HEK293T (cell line): Measurements from ENCODE around the gene RNF26.

Experiments used
- CTCF ChIA-PET: fragments of 350-600 bp; formaldehyde crosslinking; extraction: SDS; loops from one replicate; lab custom pipeline; 2021; ENCODE audit warnings: antibody characterized with exemption, inconsistent platforms; lab: Yijun Ruan, JAX
- POLR2A ChIA-PET: fragments of 350-600 bp; formaldehyde crosslinking; extraction: SDS; loops from one replicate; lab custom pipeline; 2020; ENCODE audit warnings: antibody characterized with exemption, inconsistent platforms; lab: Yijun Ruan, JAX
- DNase-seq: peaks from one replicate; pipeline ENCODE4 v3.0.0; 2012; ENCODE audit warnings: mixed read lengths; ENCODE audit errors: extremely low spot score
- ARNT ChIP-seq: fragments of 450-650 bp; IDR thresholded peaks from 2 replicates; pipeline ENCODE4 v1.6.1; 2017; ENCODE audit warnings: mild to moderate bottlenecking
- BHLHE40 ChIP-seq: fragments of 450-650 bp; IDR thresholded peaks from 2 replicates; pipeline ENCODE4 v1.6.1; 2016; ENCODE audit warnings: mild to moderate bottlenecking, moderate library complexity, borderline replicate concordance
- CTBP1 ChIP-seq: fragments of 450-650 bp; IDR thresholded peaks from 2 replicates; pipeline ENCODE4 v1.6.1; 2016; ENCODE audit warnings: borderline replicate concordance
- ELF4 ChIP-seq: fragments of 450-650 bp; IDR thresholded peaks from 2 replicates; pipeline ENCODE4 v1.6.1; 2017; ENCODE audit warnings: antibody characterized with exemption
- FOXA1 ChIP-seq: fragments of 450-650 bp; IDR thresholded peaks from 2 replicates; pipeline ENCODE4 v1.6.1; 2016; ENCODE audit warnings: mild to moderate bottlenecking
- FOXK2 ChIP-seq: fragments of 450-650 bp; IDR thresholded peaks from 2 replicates; pipeline ENCODE4 v1.6.1; 2016; ENCODE audit warnings: mild to moderate bottlenecking
- FOXM1 ChIP-seq: fragments of 450-650 bp; IDR thresholded peaks from 2 replicates; pipeline ENCODE4 v1.6.1; 2017; ENCODE audit warnings: mild to moderate bottlenecking, borderline replicate concordance
- HDGF ChIP-seq: fragments of 450-650 bp; IDR thresholded peaks from 2 replicates; pipeline ENCODE4 v1.6.1; 2017; ENCODE audit warnings: antibody characterized with exemption, borderline replicate concordance
- L3MBTL2 ChIP-seq: fragments of 450-650 bp; conservative IDR thresholded peaks from 2 replicates; pipeline ENCODE4 v1.6.1; 2016; ENCODE audit warnings: mild to moderate bottlenecking
- LEF1 ChIP-seq: fragments of 450-650 bp; IDR thresholded peaks from 2 replicates; pipeline ENCODE4 v1.6.1; 2017; ENCODE audit warnings: mild to moderate bottlenecking, borderline replicate concordance
- NFRKB ChIP-seq: fragments of 450-650 bp; IDR thresholded peaks from 2 replicates; pipeline ENCODE4 v1.6.1; 2016; ENCODE audit warnings: mild to moderate bottlenecking, moderate library complexity
- SP1 ChIP-seq: fragments of 450-650 bp; IDR thresholded peaks from 2 replicates; pipeline ENCODE4 v1.6.1; 2017
- SUZ12 ChIP-seq: fragments of 450-650 bp; IDR thresholded peaks from 2 replicates; pipeline ENCODE4 v1.6.1; 2016; ENCODE audit warnings: mild to moderate bottlenecking
- TARDBP ChIP-seq: fragments of 450-650 bp; IDR thresholded peaks from 2 replicates; pipeline ENCODE4 v1.6.1; 2016
- ZNF384 ChIP-seq: fragments of 450-650 bp; IDR thresholded peaks from 2 replicates; pipeline ENCODE4 v1.6.1; 2016
- TF ChIP-seq, protein P1 (sequence below): fragments of 450-650 bp; IDR thresholded peaks from 2 replicates; pipeline ENCODE4 v1.6.1; 2016

RNF26 gene

DNA sequence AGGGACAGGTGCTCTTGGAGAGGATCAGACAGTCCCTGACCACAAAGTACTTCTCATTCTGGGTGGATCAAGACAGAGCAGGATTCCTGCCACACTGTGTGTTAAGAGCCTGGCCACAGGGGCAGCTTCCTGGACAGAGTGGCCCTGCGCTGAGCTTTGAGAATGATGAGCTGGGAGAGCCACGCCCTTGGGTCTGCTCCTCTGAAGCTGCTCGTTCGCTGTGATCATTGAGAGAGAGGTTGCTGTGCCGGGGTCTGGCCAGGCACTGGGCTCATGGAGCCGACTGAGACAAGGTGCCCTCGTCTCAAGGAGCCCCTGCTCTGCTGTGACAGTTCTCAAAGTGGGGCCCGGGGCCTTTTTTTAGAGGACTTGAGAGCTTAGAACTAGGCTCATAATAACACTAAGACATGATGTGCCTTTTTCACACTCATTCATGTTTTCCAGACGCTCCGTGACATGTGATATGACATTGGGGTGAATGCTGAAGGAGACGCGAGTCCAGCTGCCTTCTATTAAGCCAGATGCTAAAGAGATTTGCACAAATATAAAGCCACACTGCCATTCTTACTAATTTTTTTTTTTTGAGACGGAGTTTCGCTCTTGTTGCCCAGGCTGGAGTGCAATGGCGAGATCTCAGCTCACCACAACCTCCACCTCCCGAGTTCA is 13.7 kb downstream of the RNF26 start:
- no peak for TF ChIP-seq CTBP1
- no peak for TF ChIP-seq FOXK2
- TF ChIP-seq FOXM1, result no peak
- TF ChIP-seq L3MBTL2, result no peak
- TF ChIP-seq FOXA1, result no peak
- TF ChIP-seq, protein P1, sequence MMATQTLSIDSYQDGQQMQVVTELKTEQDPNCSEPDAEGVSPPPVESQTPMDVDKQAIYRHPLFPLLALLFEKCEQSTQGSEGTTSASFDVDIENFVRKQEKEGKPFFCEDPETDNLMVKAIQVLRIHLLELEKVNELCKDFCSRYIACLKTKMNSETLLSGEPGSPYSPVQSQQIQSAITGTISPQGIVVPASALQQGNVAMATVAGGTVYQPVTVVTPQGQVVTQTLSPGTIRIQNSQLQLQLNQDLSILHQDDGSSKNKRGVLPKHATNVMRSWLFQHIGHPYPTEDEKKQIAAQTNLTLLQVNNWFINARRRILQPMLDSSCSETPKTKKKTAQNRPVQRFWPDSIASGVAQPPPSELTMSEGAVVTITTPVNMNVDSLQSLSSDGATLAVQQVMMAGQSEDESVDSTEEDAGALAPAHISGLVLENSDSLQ, result no peak
- no peak for TF ChIP-seq ELF4
- TF ChIP-seq ZNF384, result no peak
- no peak for TF ChIP-seq BHLHE40
- TF ChIP-seq LEF1, result no peak
- TF ChIP-seq HDGF, result no peak
- TF ChIP-seq NFRKB, result no peak
- no peak for TF ChIP-seq SUZ12
- TF ChIP-seq TARDBP, result no peak
- no peak for TF ChIP-seq SP1
- no peak for TF ChIP-seq ARNT
- ChIA-PET POLR2A (no interaction called here), CTCF (interaction anchor here (0.8 to 1.5 kb wide), 3 partner anchors 8 to 34 kb away, joined by 3 to 5 read pairs (median 3); no protein-coding TSS in a partner anchor)
- DNase-seq, result no peak

DNA sequence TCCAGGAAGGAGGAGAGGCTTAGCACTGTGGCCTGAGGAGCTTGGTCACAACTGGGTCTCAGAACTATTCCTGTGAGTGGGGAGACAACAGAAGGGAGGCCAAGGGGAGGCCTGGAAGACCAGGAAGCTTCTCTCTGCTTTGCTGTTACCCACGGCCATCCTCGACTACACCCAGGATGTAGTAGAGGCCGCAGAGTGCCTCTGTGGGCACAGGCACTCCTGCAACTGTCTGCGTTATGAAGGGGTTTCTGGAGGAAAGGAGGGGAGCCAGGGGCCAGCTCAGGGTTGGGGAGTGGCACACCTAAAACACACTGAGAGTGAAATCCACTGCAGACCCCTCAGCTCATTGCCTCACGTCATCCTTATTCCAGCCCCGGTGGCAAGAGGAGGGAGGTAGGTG is 16.0 kb downstream of the RNF26 start:
- no peak for DNase-seq
- ChIA-PET POLR2A (interaction anchor here (0.7 to 1.3 kb wide), 2 partner anchors 13 to 16 kb away, joined by 3 to 4 read pairs; no protein-coding TSS in a partner anchor), CTCF (interaction anchor here (0.6 to 1.0 kb wide), 2 partner anchors 10 to 26 kb away, joined by 3 to 4 read pairs; no protein-coding TSS in a partner anchor)
- TF ChIP-seq BHLHE40 (no peak), CTBP1 (no peak), SUZ12 (no peak), ARNT (no peak), FOXK2 (no peak)
- TF ChIP-seq, protein P1, result no peak

DNA sequence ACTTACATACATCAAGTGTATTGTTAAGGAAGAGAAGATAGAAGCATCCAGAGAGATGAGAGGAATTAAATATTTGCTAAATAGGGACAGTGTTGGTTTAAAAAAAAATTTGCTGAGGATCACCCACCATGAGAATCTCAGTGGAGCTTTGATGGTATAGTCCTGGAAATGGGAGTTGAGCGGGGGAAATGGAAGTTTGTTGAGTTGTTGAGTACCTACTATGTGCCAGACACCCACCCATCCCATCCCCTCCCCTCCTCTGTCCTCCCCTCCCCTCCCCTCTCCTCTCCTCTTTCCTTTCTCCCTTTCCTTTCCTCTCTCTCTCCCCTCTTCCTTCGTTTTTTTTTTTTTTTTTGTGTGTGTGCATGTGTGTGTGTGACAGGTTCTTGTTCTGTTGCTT is 16.9 kb downstream of the RNF26 start:
- POLR2A ChIA-PET, result interaction anchor here (1.3 kb wide), 1 partner anchor 14 kb away, joined by 3 read pairs; no protein-coding TSS in a partner anchor
- TF ChIP-seq ZNF384 (no peak), ELF4 (no peak), HDGF (no peak), FOXM1 (no peak), TARDBP (no peak), NFRKB (no peak), FOXK2 (no peak), SUZ12 (no peak), FOXA1 (no peak), ARNT (no peak), CTBP1 (no peak), LEF1 (no peak), BHLHE40 (no peak)
- TF ChIP-seq, protein P1, result no peak
- no peak for DNase-seq
- CTCF ChIA-PET, result interaction anchor here (0.6 to 1.0 kb wide), 2 partner anchors 11 to 27 kb away, joined by 3 to 4 read pairs; no protein-coding TSS in a partner anchor

DNA sequence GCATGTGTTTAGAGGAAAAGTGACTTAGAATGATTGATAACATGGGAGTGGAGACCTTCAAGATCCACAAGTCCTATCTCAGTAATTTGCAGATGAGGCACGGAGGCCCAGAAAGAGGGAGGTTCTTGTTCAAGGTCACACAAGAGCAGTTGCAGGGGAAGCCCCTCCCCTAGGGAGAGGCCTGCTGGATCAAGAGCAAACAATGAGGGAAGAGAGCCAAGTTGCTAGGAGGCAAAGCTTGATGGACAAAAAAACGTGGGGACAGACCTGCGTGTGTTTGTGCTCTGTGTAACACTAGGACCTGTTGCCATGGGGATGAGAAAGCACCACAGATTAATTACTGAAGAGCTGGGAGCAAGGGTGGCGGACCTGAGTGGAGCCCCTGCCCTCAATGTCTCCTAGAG is 18.5 kb downstream of the RNF26 start:
- ChIA-PET POLR2A (no interaction called here), CTCF (interaction anchor here (1.5 to 1.7 kb wide), 2 partner anchors 13 to 15 kb away, joined by 5 read pairs; no protein-coding TSS in a partner anchor)
- DNase-seq, result no peak
- TF ChIP-seq L3MBTL2, result no peak
- TF ChIP-seq SUZ12, result no peak
- no peak for TF ChIP-seq FOXK2
- TF ChIP-seq, protein P1, result no peak
- no peak for TF ChIP-seq SP1
- no peak for TF ChIP-seq NFRKB
- TF ChIP-seq FOXA1, result no peak
- no peak for TF ChIP-seq ARNT
- TF ChIP-seq FOXM1, result no peak
- TF ChIP-seq BHLHE40, result no peak
- no peak for TF ChIP-seq TARDBP
- no peak for TF ChIP-seq HDGF
- no peak for TF ChIP-seq LEF1
- TF ChIP-seq ELF4, result no peak
- no peak for TF ChIP-seq CTBP1
- TF ChIP-seq ZNF384, result no peak

DNA sequence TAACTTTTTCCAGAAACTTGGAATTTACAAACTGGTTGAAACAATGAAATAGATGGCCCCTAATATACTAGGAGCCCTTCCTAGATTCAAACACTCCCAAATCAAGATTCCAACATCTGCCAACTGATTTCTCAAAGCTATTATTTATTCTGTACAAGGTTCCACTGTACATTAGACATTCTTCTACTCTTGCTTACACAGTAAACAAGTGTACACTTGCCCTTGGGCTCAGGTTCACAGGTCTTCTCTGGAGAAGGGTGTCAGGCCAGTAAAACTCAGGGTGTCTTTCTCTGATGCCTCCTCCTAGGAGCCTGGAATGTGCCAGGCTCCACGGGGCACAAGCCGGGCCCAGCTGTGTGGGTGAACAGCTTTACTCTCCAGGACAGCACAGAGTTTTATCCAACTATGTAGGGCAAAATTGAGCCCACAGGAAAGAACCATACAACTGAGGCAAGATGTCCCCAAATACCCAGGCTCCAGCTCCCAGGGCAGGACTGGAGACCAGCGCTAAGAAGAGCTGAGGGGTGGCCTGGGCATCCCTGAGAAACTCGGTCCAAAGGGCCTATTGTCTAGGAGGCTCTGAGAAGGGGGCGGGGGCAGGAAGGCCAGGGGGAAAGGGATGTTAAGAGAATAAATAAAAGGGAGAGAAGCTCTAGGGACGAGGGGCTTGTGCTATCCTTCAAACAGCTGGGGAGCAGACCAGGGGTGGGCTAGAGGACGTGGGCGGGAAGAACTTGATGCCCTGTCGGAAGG is 20.9 kb downstream of the RNF26 start:
- CTCF ChIA-PET, result interaction anchor here (0.6 to 1.8 kb wide), 4 partner anchors 9 to 121 kb away, joined by 3 to 8 read pairs (median 4); no protein-coding TSS in a partner anchor
- DNase-seq, result no peak
- TF ChIP-seq FOXK2 (no peak), ARNT (no peak), BHLHE40 (no peak), SUZ12 (no peak)
- TF ChIP-seq, protein P1, result no peak
- POLR2A ChIA-PET, result no interaction called here
